ENCODE results near the gene REXO1. TPM values are rescaled to one million over a fixed set of nuclear protein-coding genes. Genes with fewer than 3 reads are reported as not detected.

REXO1 gene
- total and polyA plus RNA-seq, 9 of the 15 experiments (the other 6 are each of a cell fraction or from before 2014, with no cell fraction given): 0.04 to 63.3 (median 15.8) TPM

DNA sequence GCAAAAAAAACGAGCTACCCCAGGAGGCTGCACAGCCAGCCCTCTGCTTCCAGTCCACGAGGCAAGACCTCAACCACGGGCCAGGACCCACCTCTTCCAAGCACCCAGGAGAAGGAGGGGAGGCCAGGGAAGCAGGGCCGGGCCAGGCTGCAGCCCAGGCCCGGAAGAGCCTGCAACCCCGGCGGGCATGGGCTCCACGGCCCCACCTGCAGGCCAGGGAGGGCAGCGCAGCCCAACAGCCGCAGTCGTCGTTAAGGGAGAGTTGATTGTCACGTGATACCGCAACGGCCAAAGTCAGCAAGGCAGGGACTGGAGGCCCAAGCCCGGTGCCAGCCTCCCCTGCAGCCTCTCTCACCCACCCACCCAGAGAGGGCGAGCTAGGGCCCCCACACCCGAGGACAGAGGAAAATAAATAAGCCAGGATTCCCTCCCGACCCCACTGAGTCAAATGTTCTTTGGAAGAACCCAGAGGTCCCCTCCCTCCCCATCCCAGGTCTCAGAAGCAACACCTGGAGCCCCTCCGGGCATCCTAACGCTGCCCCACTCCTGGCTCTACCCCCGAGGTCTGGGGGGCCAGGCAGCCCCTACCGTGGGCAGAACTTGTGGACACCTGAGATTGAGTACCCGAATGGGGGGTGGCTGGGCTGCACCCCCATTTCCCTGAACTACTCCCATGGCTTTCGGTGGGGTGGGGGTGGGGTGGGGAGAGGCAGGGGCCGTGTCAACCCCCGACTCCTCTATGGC, 5.2 kb upstream of the REXO1 start (continued):
- peak; percentile 64; the same call in 1 of the 2 replicates for TF ChIP-seq SREBF1 (IDR thresholded peaks at IDR 0.05; ENCODE audit: borderline replicate concordance, low read depth, low read length)
- TF ChIP-seq KDM4B (IDR thresholded peaks at IDR 0.05; ENCODE audit: borderline replicate concordance in 2 of 2, low read depth in 1 of 2): 0 out of 4 replicates have a peak, but pooled peaks of 1 of the 2 experiments have one; percentile 34
- 0 out of 2 replicates have a peak, but pooled peaks have one; percentile 38 for TF ChIP-seq E2F3 (CRISPR knock-in tag; IDR thresholded peaks at IDR 0.05)
- TF ChIP-seq EP400 (IDR thresholded peaks at IDR 0.05): peak; percentile 58; the same call in 1 of the 2 replicates
- peak; percentile 66; the same call in 1 of the 2 replicates for TF ChIP-seq ZBTB17 (CRISPR knock-in tag; IDR thresholded peaks at IDR 0.05)
- TF ChIP-seq SRF (CRISPR knock-in tag; IDR thresholded peaks at IDR 0.05): peak in 1 of 2 experiments; percentile 62; a peak in 2 of 4 replicates
- TF ChIP-seq SP2 (IDR thresholded peaks at IDR 0.05; ENCODE audit: extremely low read depth, low read depth, low read length, poor library complexity, severe bottlenecking): no peak
- TF ChIP-seq SMAD4 (CRISPR knock-in tag; conservative IDR thresholded peaks at IDR 0.05): peak; percentile 71
- 0 out of 2 replicates have a peak, but pooled peaks have one; percentile 23 for TF ChIP-seq ZNF79 (CRISPR knock-in tag; IDR thresholded peaks at IDR 0.05; ENCODE audit: low read depth)
- no peak for TF ChIP-seq SMAD2 (IDR thresholded peaks at IDR 0.05; ENCODE audit: low read depth, low read length)
- TF ChIP-seq DMBX1 (CRISPR knock-in tag; IDR thresholded peaks at IDR 0.05; ENCODE audit: borderline replicate concordance): 0 out of 2 replicates have a peak, but pooled peaks have one; percentile 35
- TF ChIP-seq L3MBTL2 (IDR thresholded peaks at IDR 0.05): peak; percentile 77
- TF ChIP-seq RAD51 (IDR thresholded peaks at IDR 0.05; ENCODE audit: borderline replicate concordance, low read depth): peak; percentile 99
- TF ChIP-seq NFIC (IDR thresholded peaks at IDR 0.05): 0 out of 2 replicates have a peak, but pooled peaks have one; percentile 12
- TF ChIP-seq FOS (IDR thresholded peaks at IDR 0.05; ENCODE audit: extremely low read depth, insufficient read length): no peak
- TF ChIP-seq, protein P1, sequence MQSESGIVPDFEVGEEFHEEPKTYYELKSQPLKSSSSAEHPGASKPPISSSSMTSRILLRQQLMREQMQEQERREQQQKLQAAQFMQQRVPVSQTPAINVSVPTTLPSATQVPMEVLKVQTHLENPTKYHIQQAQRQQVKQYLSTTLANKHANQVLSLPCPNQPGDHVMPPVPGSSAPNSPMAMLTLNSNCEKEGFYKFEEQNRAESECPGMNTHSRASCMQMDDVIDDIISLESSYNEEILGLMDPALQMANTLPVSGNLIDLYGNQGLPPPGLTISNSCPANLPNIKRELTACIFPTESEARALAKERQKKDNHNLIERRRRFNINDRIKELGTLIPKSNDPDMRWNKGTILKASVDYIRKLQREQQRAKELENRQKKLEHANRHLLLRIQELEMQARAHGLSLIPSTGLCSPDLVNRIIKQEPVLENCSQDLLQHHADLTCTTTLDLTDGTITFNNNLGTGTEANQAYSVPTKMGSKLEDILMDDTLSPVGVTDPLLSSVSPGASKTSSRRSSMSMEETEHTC (IDR thresholded peaks at IDR 0.05): peak; percentile 86; the same call in 1 of the 2 replicates
- TF ChIP-seq, protein P2, sequence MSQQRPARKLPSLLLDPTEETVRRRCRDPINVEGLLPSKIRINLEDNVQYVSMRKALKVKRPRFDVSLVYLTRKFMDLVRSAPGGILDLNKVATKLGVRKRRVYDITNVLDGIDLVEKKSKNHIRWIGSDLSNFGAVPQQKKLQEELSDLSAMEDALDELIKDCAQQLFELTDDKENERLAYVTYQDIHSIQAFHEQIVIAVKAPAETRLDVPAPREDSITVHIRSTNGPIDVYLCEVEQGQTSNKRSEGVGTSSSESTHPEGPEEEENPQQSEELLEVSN (IDR thresholded peaks at IDR 0.05; ENCODE audit: borderline replicate concordance in 1 of 2, extremely low read depth in 1 of 2, insufficient read depth in 1 of 2, insufficient read length in 1 of 2, low read depth in 1 of 2, low read length in 1 of 2, poor library complexity in 1 of 2, severe bottlenecking in 1 of 2): peak in 1 of 2 experiments; percentile 64
- no peak for TF ChIP-seq POLR2AphosphoS5 (IDR thresholded peaks at IDR 0.05; ENCODE audit: control insufficient read depth, insufficient read depth, low read depth, low read length)
- peak; percentile 78 for TF ChIP-seq ELF1 (tag; IDR thresholded peaks at IDR 0.05)
- TF ChIP-seq CBFA2T2 (conservative IDR thresholded peaks at IDR 0.05): peak; percentile 91
- no peak for TF ChIP-seq DPF2 (IDR thresholded peaks at IDR 0.05)
- TF ChIP-seq ZNF12 (CRISPR knock-in tag; IDR thresholded peaks at IDR 0.05): no peak
- TF ChIP-seq, protein P3, sequence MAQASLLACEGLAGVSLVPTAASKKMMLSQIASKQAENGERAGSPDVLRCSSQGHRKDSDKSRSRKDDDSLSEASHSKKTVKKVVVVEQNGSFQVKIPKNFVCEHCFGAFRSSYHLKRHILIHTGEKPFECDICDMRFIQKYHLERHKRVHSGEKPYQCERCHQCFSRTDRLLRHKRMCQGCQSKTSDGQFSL (CRISPR knock-in tag; IDR thresholded peaks at IDR 0.05): no peak; the same call in 1 of the 2 replicates
- TF ChIP-seq, protein P3 (tag; IDR thresholded peaks at IDR 0.05): 0 out of 4 replicates have a peak, but pooled peaks of 1 of the 2 experiments have one; percentile 43
- peak; percentile 88 for TF ChIP-seq CXXC5 (CRISPR knock-in tag; IDR thresholded peaks at IDR 0.05)

Measured in K562 (cell line).